NCI-H460 (cell line): Measurements from ENCODE around the gene MAGIX. TPM values are rescaled to one million over a fixed set of nuclear protein-coding genes. Genes with fewer than 3 reads are reported as not detected.
"Not testable (repeated sequence)": the region's sequence is repeated elsewhere in the genome, so short reads cannot be mapped to it uniquely, and the experiment has no call there.

ENCODE experiments used
- DNase-seq: peaks from one replicate; pipeline ENCODE4 v3.0.0-alpha.2; 2016; ENCODE audit warnings: low read depth; ENCODE audit errors: extremely low read depth
- total RNA-seq: library from RNA; depleted of rRNA; stranded (reverse); fragments of >200 nt; shearing (Covaris generic); gene quantifications from 2 replicates; pipeline ENCODE4 v1.2.3, GENCODE V29; 2014

The MAGIX gene
- total RNA-seq, 1 experiment from 2014 or later: 0.89 TPM

- no peak for DNase-seq
Observed at GRCh38 chrX:49157194-49157593, 5.4 kb upstream of the MAGIX start.

DNA sequence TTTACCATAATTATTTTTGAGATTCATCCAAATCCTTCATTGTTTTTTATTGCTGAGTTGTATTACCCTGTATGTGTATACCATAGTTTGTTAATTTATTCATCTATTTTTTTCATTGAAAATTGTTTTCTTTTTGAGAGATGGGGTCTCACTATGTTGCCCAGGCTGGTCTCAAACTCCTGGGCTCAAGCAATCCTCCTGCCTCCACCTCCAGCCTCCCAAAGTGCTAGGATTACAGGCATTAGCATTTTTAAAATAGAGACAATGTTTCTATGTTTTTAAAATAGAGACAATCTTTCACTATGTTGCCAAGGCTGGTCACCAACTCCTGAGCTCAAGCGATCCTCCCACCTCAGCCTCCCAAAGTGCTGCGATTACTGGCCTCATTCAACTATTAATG is 1.6 kb upstream of the MAGIX start:
- no peak for DNase-seq

DNA sequence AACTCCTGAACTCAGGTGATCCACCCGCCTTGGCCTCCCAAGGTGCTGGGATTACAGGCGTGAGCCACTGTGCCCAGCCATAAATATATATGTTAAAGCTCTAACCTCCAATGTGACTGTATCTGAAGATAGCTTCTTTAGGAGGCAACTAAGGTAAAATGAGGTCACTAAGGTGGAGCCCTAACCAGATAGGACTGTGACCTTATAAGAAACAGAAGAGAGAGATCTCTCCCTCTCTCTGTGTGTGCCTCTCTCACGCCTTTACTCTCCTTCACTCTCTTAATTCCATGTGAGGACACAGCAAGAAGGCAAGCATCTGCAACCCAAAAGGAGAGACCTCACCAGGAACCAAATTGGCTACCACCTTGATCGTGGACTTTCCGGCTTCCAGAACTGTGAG is 926 bp upstream of the MAGIX start:
- DNase-seq: no peak

DNA sequence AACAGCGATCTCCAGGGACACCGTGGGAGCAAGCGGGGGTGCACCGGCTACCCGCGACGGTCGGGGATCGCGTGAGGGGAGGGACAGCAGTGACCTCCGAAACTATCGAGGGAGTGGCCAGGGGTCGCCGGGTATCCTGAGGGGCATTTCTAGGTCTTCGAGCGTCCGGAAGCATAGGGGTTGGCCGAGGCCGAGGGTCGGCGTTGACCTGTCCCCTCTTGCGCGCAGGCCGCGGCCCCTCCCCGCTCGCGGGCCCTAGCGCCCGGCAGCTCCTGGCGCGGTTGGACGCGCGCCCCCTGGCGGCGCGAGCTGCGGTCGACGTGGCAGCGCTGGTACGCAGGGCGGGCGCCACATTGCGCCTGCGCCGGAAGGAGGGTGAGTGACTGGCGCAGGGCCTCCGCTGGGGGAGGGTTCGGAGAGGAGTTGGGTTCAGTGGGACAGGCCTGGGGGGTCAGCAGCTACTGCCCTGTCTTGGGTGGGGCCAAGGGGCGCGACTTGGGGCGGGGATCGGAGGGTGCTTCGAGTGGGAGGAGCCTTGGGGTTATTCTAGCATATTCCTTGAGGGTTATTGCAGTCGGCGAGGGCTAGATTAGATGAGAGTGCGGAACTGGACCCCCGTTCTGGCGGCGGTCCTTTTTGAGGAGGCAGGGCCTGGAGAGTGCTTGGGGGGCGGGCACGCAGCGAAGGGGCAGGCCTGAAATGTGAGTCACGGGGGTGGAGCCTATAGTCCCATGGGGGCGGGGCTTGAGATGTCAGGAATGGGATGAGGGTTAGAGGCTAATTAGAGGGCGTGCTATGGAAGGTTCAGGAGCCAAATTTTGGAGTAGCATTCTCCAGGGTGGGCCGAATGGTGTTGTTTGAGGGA is 1.2 kb downstream of the MAGIX start:
- DNase-seq: peak; percentile 86

GRCh38 chrX:49164589-49165360 is 2.2 kb downstream of the MAGIX start:
- no peak for DNase-seq

DNA sequence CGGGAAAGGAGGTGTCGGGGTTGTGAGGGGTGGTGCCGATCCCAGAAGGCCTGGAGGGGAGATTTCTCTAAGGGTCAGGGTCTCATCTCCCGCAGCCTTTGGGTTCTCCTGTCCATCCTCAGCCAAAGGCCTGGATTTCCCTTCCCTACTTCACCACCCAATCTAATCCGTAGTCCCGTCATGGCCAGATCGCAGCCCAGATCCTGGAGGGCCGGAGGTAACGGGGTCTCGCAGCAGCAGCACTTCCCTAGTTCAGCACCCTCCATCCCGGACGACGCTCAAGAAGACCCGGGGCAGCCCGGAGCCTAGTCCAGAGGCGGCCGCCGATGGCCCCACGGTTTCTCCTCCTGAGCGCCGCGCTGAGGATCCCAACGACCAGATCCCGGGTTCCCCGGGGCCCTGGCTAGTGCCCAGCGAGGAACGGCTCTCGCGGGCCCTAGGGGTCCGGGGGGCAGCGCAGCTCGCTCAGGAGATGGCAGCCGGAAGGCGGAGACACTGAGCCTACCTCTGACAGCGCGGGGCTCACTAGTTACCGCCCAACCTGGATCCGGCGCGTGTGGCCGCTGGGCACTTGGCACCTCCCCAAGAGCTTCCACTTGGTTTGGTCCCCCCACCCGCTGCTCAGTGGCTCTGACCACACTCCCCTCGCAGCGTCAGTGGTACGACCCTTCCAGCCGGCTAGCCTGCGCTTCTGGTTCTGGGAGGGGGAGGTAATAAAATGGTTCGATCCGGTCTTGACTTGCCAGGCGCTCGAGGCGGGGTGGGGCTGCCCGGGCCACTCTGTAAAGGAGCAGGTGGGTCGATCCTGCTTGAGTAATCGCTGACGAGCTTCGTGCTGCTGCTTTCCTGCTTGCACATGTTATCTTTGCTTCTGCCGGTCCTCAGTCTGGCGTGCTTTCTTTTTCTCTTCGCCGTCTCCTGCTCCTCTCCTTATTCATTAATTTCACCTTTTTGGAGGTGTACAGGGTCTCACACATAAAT is 3.6 kb downstream of the MAGIX start:
- DNase-seq: peak; percentile 86

DNA sequence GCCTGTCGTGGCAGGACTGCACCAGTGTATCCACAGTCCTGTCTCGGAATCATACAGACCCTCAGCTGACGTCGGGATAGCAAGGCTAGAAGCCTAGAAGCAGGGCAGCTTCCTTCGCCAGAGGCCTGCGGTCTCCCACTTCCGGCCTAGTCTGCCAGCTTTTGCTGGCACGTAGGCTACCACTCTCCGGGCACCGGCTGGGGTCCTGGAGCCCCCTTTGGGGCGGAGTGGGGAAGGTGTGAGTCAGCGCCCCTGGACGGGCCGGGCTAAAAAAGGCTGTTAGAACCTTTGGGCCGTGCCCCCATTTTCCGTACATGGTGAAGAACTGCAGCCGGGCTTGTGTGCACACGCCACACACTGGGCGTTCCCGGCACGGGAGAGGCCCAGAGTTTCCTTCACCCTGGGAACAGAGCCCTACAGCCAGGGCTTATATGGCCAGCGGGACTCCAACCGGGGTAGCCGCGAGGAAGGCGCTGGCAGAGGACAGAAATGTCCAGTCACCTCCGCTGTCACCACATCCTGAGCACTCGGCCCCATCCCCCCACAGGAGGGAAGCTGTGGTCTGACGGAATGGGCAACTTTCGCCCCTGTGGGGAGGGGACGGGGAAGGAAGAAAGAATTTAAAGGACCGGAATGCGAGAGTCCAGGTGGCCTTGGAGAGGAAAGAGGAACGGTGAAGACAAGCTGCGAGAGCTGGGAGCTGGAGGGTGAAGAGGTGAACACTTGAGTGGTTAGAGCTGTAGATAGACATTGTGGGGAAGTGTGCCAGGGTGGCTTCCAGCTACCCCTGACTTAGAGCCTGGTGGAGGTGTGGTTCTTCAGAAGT is 4.6 kb downstream of the MAGIX start:
- no peak for DNase-seq

- DNase-seq: no peak
Observed at GRCh38 chrX:49167740-49168108, 5.2 kb downstream of the MAGIX start.

DNA sequence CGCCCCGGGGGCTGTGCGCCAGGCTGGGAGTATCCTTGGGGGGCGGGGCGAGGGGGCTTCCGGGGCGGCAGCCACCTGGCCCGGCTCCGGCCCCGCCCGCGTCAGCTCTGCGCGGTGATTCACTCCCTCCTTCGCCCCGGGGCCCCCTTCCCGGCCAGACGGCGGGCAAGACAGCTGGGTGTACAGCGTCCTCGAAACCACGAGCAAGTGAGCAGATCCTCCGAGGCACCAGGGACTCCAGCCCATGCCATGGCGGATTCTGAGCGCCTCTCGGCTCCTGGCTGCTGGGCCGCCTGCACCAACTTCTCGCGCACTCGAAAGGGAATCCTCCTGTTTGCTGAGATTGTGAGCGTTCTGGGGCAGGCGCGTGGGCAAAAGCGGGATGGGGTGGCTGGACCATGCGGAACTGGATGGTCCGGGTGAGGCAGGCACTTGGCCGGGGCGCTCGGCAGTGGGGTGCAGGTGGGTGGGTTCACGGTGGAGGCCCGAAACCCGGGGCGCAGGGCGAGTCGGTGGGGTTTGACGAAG is 9.3 kb downstream of the MAGIX start, which contains the start of gene PLP2:
Gene PLP2 (plus strand): TSS at position 147 of the 528 bp plus-strand sequence. CDS start 103 bp downstream, at position 250.
- no peak for DNase-seq

- DNase-seq: peak; percentile 63
Observed at GRCh38 chrX:49172280-49172780, 9.8 kb downstream of the MAGIX start.

DNA sequence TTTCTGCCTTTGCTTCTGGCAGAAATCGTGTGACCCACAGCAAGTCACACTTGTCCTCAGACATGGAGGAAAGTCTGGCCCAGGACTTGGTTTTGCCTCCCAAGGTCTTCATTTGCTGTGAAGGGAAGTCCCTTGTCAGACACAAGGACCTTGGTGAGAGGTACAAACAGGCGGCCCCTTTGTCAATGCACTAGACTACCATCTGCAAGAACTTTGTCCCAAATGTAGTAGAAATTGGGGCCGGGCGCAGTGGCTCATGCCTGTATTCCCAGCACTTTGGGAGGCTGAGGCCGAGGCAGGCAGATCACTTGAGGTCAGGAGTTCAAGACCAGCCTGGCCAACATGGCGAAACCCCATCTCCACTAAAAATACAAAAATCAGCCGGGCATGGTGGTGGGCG is 11.0 kb downstream of the MAGIX start:
- DNase-seq: not testable (repeated sequence)

GRCh38 chrX:49174723-49175122 is 12.2 kb downstream of the MAGIX start:
- DNase-seq: no peak

- DNase-seq: no peak
Observed at GRCh38 chrX:49175435-49176274, 13.1 kb downstream of the MAGIX start.

- no peak for DNase-seq
Observed at GRCh38 chrX:49176421-49177326, 14.1 kb downstream of the MAGIX start.

- DNase-seq: no peak
Observed at GRCh38 chrX:49177338-49177833, 14.8 kb downstream of the MAGIX start.

- DNase-seq: no peak
Observed at GRCh38 chrX:49177873-49178480, 15.4 kb downstream of the MAGIX start.

DNA sequence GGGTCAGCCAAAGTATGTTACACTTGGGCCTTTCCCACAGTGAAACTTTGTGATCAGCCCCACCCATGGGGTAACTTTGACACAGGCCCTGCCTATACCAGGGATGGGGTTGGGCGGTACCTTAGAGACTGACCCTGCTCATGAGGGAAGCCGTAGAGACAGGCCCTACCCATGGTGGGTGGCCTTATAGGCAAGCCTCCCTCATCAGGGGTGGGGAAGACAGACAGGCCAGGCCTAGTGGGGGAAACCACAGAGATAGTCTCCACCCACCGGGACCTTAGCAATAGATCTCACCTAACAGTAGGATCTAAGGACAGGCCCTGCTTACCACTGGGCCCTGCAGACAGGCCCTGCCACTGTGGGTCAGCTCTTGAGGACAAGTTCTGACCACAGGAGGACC is 16.0 kb downstream of the MAGIX start:
- DNase-seq: no peak
